HL-60 (cell line): Measurements from ENCODE around the gene DIAPH3.

ENCODE experiments used
- DNase-seq, 2 experiments: peaks; one replicate each; pipeline ENCODE4 v3.0.0-alpha.2; 2010 to 2020; ENCODE audit warnings: low read depth in 1 of 2, low spot score in 1 of 2
- H3K27ac ChIP-seq: fragments of 250-450 bp; sonication (Bioruptor Pico); replicated peaks from 2 replicates; pipeline ENCODE4 v1.5.1; 2020; ENCODE audit warnings: mild to moderate bottlenecking, moderate library complexity
- H3K27me3 ChIP-seq: fragments of 250-450 bp; sonication (Bioruptor Pico); 2 replicates; pipeline ENCODE4 v1.5.1; 2021; ENCODE audit warnings: mild to moderate bottlenecking, moderate library complexity; ENCODE audit not compliant: insufficient read depth, poor library complexity, severe bottlenecking
- H3K4me3 ChIP-seq: replicated peaks from 2 replicates; pipeline ENCODE4 v1.5.1; 2011; ENCODE audit warnings: mild to moderate bottlenecking, control low read depth, low read length; ENCODE audit not compliant: insufficient read depth
- CTCF ChIP-seq: IDR thresholded peaks from one replicate; pipeline ENCODE4 v1.5.1; 2011; ENCODE audit warnings: low read length, control low read depth, inconsistent platforms; ENCODE audit not compliant: insufficient read depth
- GABPA ChIP-seq: IDR thresholded peaks from 2 replicates; pipeline ENCODE4 v1.6.1; 2012; ENCODE audit warnings: low read depth
- POLR2AphosphoS5 ChIP-seq: IDR thresholded peaks from 2 replicates; pipeline ENCODE4 v1.6.1; 2012; ENCODE audit warnings: low read depth
- REST ChIP-seq: IDR thresholded peaks from 2 replicates; pipeline ENCODE4 v1.6.1; 2012; ENCODE audit warnings: low read depth; ENCODE audit not compliant: insufficient replicate concordance
- SPI1 ChIP-seq: IDR thresholded peaks from 2 replicates; pipeline ENCODE4 v1.6.1; 2012; ENCODE audit warnings: low read depth, mild to moderate bottlenecking, borderline replicate concordance

DIAPH3 gene

GRCh38 chr13:59951011-59951410 is 212.7 kb downstream of the DIAPH3 start:
- Histone ChIP-seq H3K4me3 (no peak overlapping the region), H3K27ac (no peak overlapping the region), H3K27me3 (no peaks in the 10 kb centered on the region)
- DNase-seq, result no peak
- no peak for TF ChIP-seq POLR2AphosphoS5
- TF ChIP-seq CTCF, result no peak
- no peak for TF ChIP-seq SPI1
- TF ChIP-seq GABPA, result no peak
- TF ChIP-seq REST, result no peak

GRCh38 chr13:59950266-59950665 is 213.5 kb downstream of the DIAPH3 start:
- H3K27ac ChIP-seq, result no peak overlapping the region
- TF ChIP-seq POLR2AphosphoS5 (no peak), GABPA (no peak), REST (no peak), CTCF (no peak), SPI1 (no peak)
- no peaks in the 10 kb centered on the region for H3K27me3 ChIP-seq
- DNase-seq, result no peak
- no peak overlapping the region for H3K4me3 ChIP-seq

GRCh38 chr13:59948686-59949085 is 215.0 kb downstream of the DIAPH3 start:
- no peak for DNase-seq
- H3K27me3 ChIP-seq, result no peaks in the 10 kb centered on the region
- TF ChIP-seq GABPA, result no peak
- TF ChIP-seq REST, result no peak
- no peak overlapping the region for H3K4me3 ChIP-seq
- no peak overlapping the region for H3K27ac ChIP-seq

- no peak overlapping the region for H3K27ac ChIP-seq
- no peak overlapping the region for H3K4me3 ChIP-seq
- no peak for DNase-seq
- TF ChIP-seq SPI1 (no peak), GABPA (no peak), REST (no peak), POLR2AphosphoS5 (no peak), CTCF (no peak)
- H3K27me3 ChIP-seq, result no peaks in the 10 kb centered on the region
Observed at GRCh38 chr13:59946944-59947343, 216.8 kb downstream of the DIAPH3 start.
